ENCODE results near the gene NUP88. TPM values are rescaled to one million over a fixed set of nuclear protein-coding genes. Genes with fewer than 3 reads are reported as not detected.

Gene NUP88
- total RNA-seq, result 100 to 1,000 TPM; 135 to 199 TPM

DNA sequence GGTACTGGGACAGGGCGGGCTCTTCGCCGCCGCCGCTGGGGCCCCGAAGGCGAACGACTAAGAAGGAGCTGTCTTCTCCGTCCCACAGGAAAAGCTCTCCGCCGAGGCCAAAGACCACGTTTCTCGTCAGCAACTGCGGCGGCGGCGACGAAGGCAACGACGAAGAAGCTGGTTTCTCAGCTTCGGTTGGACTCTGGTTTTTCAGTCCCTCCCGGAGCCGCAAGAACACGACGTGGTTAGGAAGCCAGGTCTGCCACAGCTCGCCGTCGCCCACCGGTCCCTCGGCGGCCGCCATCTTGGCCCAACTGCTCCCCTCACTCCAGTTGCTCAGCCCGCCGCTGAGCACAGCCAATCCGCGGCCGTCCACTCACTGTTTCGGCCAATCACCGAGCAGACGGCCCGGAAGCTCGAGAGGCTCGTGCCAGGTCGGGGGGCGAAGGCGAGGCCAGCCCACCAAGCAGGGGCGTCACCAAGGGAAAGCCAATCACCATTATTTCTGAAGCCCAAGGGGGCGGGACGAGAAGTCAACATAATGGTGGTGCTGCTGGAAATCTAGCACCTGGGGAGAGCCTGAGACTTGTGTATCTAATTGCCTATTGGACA lies at the start of gene NUP88:
Gene NUP88 (minus strand): TSS at position 307 of the 603 bp plus-strand sequence. CDS start 12 bp downstream, at position 295.
- DNase-seq (peak; percentile 98), ATAC-seq (peak; percentile 95)
- ChIA-PET CTCF (interaction anchor here (0.6 to 1.3 kb wide), 7 partner anchors 9 to 1073 kb away, joined by 3 to 16 read pairs (median 4); partner anchors contain the start of genes C1QBP and MIS12), POLR2A (interaction anchor here (0.5 to 1.4 kb wide), 13 partner anchors 11 to 711 kb away, joined by 3 to 11 read pairs (median 4); partner anchors contain the start of genes C1QBP, DERL2, DHX33 and MIS12)
- H3K36me3 Mint-ChIP-seq (ENCODE audit: low read depth), result peaks cover 41% of the 10 kb centered on the region
- intact Hi-C loops (cut with DNase I, micrococcal nuclease), result loop anchor here (1.0 to 10.0 kb wide), 18 partner anchors 20 to 1232 kb away; partner anchors contain the start of genes C1QBP (in 2 of the 2), DERL2 (in 2 of the 2), MIS12 (in 2 of the 2) and ARRB2 (in 1 of the 2)
- no peaks in the 10 kb centered on the region for H3K27me3 Mint-ChIP-seq
- no peaks in the 10 kb centered on the region for H3K9me3 Mint-ChIP-seq (ENCODE audit: low read depth)
- peaks cover 41% of the 10 kb centered on the region for H3K4me1 Mint-ChIP-seq
- peak within 1 kb of the TSS; percentile 100 for H3K27ac Mint-ChIP-seq
- H3K4me3 Mint-ChIP-seq, result peak within 1 kb of the TSS; percentile 98

DNA sequence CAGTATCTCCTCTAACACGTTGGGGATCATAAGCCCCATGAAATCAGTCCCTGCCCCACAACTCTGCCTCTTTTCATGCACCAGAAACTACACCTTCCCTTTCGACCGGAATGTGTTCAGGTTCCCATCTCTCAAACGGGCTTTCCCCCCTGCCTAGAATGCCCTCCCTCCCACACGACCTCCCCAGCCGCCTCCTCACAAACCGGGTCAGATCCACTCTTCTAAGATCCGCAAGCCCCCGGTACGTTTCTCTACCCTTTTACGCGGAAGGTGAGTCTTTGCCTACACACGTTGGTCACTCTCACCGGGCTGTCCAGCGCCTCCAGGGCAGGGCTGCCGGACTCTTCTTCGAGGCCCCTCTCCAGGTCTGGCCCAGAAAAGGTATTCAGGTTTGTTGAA lies 48.6 kb upstream of the NUP88 start:
- intact Hi-C loops (cut with DNase I, micrococcal nuclease), result loop anchor here (1.0 to 5.0 kb wide), 6 partner anchors 29 to 356 kb away; partner anchors contain the start of genes C1QBP (in 2 of the 2), NUP88 (in 1 of the 2), RABEP1 (in 1 of the 2) and ZNF232 (in 1 of the 2)
- no peaks in the 10 kb centered on the region for H3K27me3 Mint-ChIP-seq
- H3K9me3 Mint-ChIP-seq (ENCODE audit: low read depth), result no peaks in the 10 kb centered on the region
- POLR2A ChIA-PET, result interaction anchor here (0.8 to 2.4 kb wide), 7 partner anchors 18 to 115 kb away, joined by 3 to 9 read pairs (median 4); partner anchors contain the start of genes C1QBP, DERL2, MIS12 and NUP88
- H3K36me3 Mint-ChIP-seq (ENCODE audit: low read depth), result peaks cover 20% of the 10 kb centered on the region
- peak overlapping the region; percentile 75 for H3K27ac Mint-ChIP-seq
- DNase-seq (peak; percentile 35), ATAC-seq (peak; percentile 14)
- peak overlapping the region; percentile 90 for H3K4me3 Mint-ChIP-seq
- CTCF ChIA-PET, result interaction anchor here (0.7 to 1.2 kb wide), 5 partner anchors 15 to 62 kb away, joined by 3 to 5 read pairs (median 3); partner anchors contain the start of genes C1QBP and DERL2
- peaks cover 38% of the 10 kb centered on the region for H3K4me1 Mint-ChIP-seq

DNA sequence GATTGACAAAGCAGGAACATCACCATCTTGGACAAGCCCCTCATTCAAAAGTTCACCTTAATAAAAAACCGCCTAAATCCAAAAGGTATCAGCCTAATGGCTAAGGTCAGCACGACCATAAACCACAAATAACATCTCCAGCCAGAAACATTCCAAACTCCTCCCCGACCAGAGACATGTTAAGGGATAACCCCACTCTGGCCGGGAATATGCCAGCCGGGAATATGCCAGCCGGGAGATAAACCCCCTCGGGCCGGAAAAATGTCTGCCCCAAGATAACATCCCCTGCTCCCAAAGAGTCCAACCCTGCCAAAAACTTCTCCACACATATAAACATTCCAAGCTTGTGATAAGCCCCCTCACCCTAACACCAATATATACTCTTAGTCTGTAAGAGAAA lies 48.0 kb upstream of the NUP88 start:
- CTCF ChIA-PET, result interaction anchor here (0.8 to 1.4 kb wide), 2 partner anchors 28 to 275 kb away, joined by 3 read pairs; partner anchors contain the start of genes C1QBP and ZNF594
- intact Hi-C loops (cut with DNase I, micrococcal nuclease), result loop anchor here in 1 of 2 experiments (5.0 kb wide), 2 partner anchors 185 to 355 kb away; partner anchors contain the start of genes RABEP1 and ZNF232

DNA sequence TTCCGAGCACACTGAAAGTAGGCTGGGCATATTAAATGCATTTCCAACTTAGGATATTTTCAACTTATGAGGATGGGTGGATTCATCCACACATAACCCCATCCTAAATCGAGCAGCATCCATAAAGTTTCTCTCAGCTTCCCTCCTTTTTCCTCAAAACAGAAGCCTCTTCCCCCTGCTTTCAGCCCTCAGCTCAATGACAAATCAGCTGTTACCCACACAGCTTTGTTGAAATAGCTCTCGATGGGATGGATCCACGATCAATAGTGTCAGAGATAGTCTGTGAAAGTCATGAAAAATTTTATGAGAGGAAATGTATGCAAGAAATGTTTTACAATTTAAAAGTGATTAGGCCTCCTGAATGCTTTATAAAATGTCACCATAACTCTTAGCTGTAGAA lies 46.8 kb upstream of the NUP88 start:
- Mint-ChIP-seq H3K27ac (no peak overlapping the region), H3K36me3 (ENCODE audit: low read depth) (peaks cover 26% of the 10 kb centered on the region), H3K27me3 (no peaks in the 10 kb centered on the region), H3K9me3 (ENCODE audit: low read depth) (no peaks in the 10 kb centered on the region), H3K4me1 (peaks cover 38% of the 10 kb centered on the region), H3K4me3 (no peak overlapping the region)
- DNase-seq (no peak), ATAC-seq (no peak)
- ChIA-PET CTCF (interaction anchor here (1.2 to 1.4 kb wide), 2 partner anchors 27 to 274 kb away, joined by 3 to 6 read pairs; partner anchors contain the start of genes C1QBP and ZNF594), POLR2A (interaction anchor here (2.4 kb wide), 1 partner anchor 20 kb away, joined by 6 read pairs; the partner anchor contains the start of genes DERL2 and MIS12)
- intact Hi-C loops (cut with DNase I, micrococcal nuclease), result loop anchor here in 1 of 2 experiments (5.0 kb wide), 2 partner anchors 184 to 354 kb away; partner anchors contain the start of genes RABEP1 and ZNF232

More for the DNA sequence above, 48.0 kb upstream of the NUP88 start:
- Mint-ChIP-seq H3K27me3 (no peaks in the 10 kb centered on the region), H3K4me1 (peaks cover 38% of the 10 kb centered on the region), H3K36me3 (ENCODE audit: low read depth) (peaks cover 20% of the 10 kb centered on the region), H3K9me3 (ENCODE audit: low read depth) (no peaks in the 10 kb centered on the region), H3K4me3 (peak overlapping the region; percentile 90), H3K27ac (peak overlapping the region; percentile 75)
- POLR2A ChIA-PET, result interaction anchor here (2.4 kb wide), 1 partner anchor 19 kb away, joined by 6 read pairs; the partner anchor contains the start of genes DERL2 and MIS12
- DNase-seq, result no peak
- no peak for ATAC-seq

DNA sequence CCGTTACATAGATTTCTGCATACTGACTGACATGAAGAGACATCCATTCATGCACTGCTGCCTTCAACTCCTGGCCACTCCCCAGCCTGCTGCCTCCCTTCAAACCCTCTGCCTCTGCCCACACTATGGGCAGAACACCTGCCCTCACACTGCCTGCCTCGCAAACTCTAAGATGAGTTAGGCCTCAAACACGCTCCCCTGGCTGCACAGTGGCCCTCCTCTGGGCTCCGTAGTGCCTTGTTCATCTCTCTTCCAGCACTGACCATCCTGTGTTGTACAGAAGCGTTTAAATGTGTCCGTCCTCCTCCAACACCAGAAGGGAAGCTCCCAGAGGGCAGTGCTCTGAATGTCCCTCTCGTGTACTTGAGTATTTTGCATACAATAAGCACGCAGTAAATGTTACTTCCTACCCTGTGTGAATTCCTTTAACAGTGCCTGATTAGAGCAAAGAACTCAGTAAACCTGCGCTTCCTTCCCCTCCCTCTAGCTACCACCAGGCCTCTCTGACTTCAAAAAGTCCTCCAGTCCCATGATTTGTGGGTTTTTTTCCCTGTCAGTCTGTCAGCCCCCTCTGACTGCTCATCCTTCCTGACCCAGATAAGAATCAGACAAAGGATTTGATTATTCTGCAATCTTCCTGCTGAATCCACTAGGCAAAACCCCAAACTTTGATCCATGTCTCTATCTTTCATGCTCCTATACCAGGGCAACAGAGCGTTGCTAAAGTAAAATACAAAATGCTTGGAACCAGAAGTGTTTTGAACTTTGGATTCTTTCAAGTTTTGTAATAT lies 45.5 kb upstream of the NUP88 start:
- ATAC-seq (no peak), DNase-seq (no peak)
- ChIA-PET CTCF (no interaction called here), POLR2A (interaction anchor here (1.2 kb wide), 1 partner anchor 21 kb away, joined by 5 read pairs; the partner anchor contains the start of genes DERL2 and MIS12)
- peaks cover 36% of the 10 kb centered on the region for H3K4me1 Mint-ChIP-seq
- H3K36me3 Mint-ChIP-seq (ENCODE audit: low read depth), result peaks cover 35% of the 10 kb centered on the region
- H3K9me3 Mint-ChIP-seq (ENCODE audit: low read depth), result no peaks in the 10 kb centered on the region
- no peaks in the 10 kb centered on the region for H3K27me3 Mint-ChIP-seq
- H3K27ac Mint-ChIP-seq, result no peak overlapping the region
- intact Hi-C loops (cut with DNase I, micrococcal nuclease), result loop anchor here in 1 of 2 experiments (5.0 kb wide), 2 partner anchors 183 to 353 kb away; partner anchors contain the start of genes RABEP1 and ZNF232
- H3K4me3 Mint-ChIP-seq, result no peak overlapping the region

DNA sequence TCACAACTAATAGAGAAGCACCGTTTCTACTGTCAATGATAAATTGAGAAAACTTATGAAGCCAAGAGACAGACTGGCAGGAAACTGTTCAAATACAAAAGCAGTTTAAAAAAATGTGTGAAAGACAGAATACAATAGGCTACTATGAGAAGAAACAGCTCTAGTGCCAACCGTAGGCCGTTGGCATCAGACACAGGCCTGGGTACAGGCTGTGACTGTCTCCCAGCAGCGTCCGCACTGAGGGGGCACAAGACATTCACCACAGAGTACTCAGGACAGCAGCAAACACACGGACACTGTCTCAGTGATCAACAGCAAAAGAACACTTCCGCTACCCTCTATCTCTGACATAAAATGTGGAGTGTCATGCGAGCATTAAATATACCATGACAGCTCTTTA lies 27.3 kb upstream of the NUP88 start:
- ATAC-seq, result no peak
- no peaks in the 10 kb centered on the region for H3K9me3 Mint-ChIP-seq (ENCODE audit: low read depth)
- H3K27ac Mint-ChIP-seq, result no peak overlapping the region
- no peak for DNase-seq
- ChIA-PET POLR2A (no interaction called here), CTCF (interaction anchor here (0.5 to 2.8 kb wide), 2 partner anchors 7 to 13 kb away, joined by 3 to 20 read pairs; partner anchors contain the start of gene C1QBP)
- no peaks in the 10 kb centered on the region for H3K27me3 Mint-ChIP-seq
- peaks cover 58% of the 10 kb centered on the region for H3K36me3 Mint-ChIP-seq (ENCODE audit: low read depth)
- no peaks in the 10 kb centered on the region for H3K4me1 Mint-ChIP-seq
- intact Hi-C loops (cut with DNase I, micrococcal nuclease), result no loop called here
- no peak overlapping the region for H3K4me3 Mint-ChIP-seq

DNA sequence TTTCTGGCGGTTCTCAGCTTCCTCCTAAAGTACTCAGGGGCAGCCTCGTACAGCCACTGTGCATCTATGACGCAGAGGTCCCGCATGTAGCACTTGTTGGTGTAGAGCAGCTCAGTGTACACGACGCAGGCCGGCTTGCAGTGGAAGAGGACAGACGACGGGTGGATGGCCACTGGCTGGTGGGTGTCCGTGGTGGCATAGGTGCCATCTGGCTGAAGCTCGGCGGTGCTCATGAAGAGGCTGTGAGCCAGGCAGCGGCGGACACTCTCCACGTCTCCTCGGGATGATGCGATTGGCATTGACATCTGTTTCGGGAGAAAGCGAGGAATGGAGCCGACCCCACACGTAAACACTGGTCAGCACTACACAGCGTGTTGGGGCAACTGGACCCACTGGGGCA lies 24.7 kb upstream of the NUP88 start:
- CTCF ChIA-PET, result no interaction called here
- intact Hi-C loops (cut with DNase I, micrococcal nuclease), result no loop called here

DNA sequence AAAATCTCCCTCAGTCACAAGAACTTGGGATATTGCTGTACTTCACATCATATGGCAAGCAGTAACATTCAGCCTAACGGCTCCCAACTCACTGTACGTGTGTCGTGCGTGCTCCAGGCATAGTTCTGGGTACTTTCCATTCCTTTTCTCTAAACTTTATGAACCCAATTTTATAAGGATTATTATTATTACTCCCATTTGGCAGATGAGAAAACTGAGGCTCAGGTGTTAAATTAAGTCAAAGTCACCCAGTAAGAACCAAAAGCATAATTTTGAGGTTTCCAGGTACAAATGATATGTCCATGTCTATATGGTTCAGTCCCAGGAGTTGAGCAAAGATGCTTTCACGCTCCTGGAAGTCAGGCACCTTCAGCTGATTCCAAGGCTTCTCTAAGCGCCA lies 24.3 kb upstream of the NUP88 start:
- H3K27ac Mint-ChIP-seq, result no peak overlapping the region
- intact Hi-C loops (cut with DNase I, micrococcal nuclease), result no loop called here
- POLR2A ChIA-PET, result no interaction called here
- ATAC-seq, result no peak
- no peak overlapping the region for H3K4me3 Mint-ChIP-seq
- no peaks in the 10 kb centered on the region for H3K27me3 Mint-ChIP-seq
- DNase-seq, result no peak
- H3K9me3 Mint-ChIP-seq (ENCODE audit: low read depth), result no peaks in the 10 kb centered on the region
- peaks cover 40% of the 10 kb centered on the region for H3K36me3 Mint-ChIP-seq (ENCODE audit: low read depth)
- H3K4me1 Mint-ChIP-seq, result peaks cover 13% of the 10 kb centered on the region
- CTCF ChIA-PET, result no interaction called here

More for the DNA sequence above, 24.7 kb upstream of the NUP88 start:
- no peaks in the 10 kb centered on the region for H3K9me3 Mint-ChIP-seq (ENCODE audit: low read depth)
- DNase-seq (no peak), ATAC-seq (no peak)
- peaks cover 43% of the 10 kb centered on the region for H3K36me3 Mint-ChIP-seq (ENCODE audit: low read depth)
- POLR2A ChIA-PET, result no interaction called here
- no peaks in the 10 kb centered on the region for H3K27me3 Mint-ChIP-seq
- no peak overlapping the region for H3K27ac Mint-ChIP-seq
- H3K4me1 Mint-ChIP-seq, result peaks cover 11% of the 10 kb centered on the region
- no peak overlapping the region for H3K4me3 Mint-ChIP-seq

DNA sequence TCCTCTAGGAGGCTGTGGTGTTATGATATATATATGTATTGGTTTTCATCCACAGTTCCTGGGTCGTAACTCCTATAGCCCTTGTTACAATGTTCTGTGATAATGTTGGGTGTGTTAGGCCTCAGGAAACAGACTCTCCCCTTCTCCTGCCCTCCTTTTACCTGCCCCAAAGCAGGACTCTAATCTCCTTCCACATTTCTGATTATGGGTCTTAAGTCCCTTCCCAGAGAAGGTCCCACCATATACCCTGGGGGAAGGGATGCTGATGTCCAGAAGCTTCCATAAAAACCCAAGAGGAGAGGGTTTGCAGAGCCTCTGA lies 19.9 kb upstream of the NUP88 start:
- Mint-ChIP-seq H3K9me3 (ENCODE audit: low read depth) (no peaks in the 10 kb centered on the region), H3K36me3 (ENCODE audit: low read depth) (peaks cover 44% of the 10 kb centered on the region), H3K27me3 (no peaks in the 10 kb centered on the region), H3K4me3 (peak overlapping the region; percentile 89), H3K27ac (peak overlapping the region; percentile 86), H3K4me1 (peaks cover 44% of the 10 kb centered on the region)
- ChIA-PET POLR2A (interaction anchor here (0.9 to 1.5 kb wide), 6 partner anchors 17 to 52 kb away, joined by 3 to 11 read pairs (median 4); partner anchors contain the start of genes DHX33, NUP88 and RPAIN), CTCF (interaction anchor here (0.6 to 2.8 kb wide), 31 partner anchors 9 to 499 kb away, joined by 3 to 20 read pairs (median 5); partner anchors contain the start of genes DERL2, MIS12, NUP88 and RNF167)
- DNase-seq (no peak), ATAC-seq (no peak)
- intact Hi-C loops (cut with DNase I, micrococcal nuclease), result loop anchor here (1.0 to 5.0 kb wide), 13 partner anchors 20 to 1201 kb away; partner anchors contain the start of genes DERL2 (in 2 of the 2), DHX33 (in 2 of the 2), MIS12 (in 2 of the 2) and NUP88 (in 2 of the 2)

DNA sequence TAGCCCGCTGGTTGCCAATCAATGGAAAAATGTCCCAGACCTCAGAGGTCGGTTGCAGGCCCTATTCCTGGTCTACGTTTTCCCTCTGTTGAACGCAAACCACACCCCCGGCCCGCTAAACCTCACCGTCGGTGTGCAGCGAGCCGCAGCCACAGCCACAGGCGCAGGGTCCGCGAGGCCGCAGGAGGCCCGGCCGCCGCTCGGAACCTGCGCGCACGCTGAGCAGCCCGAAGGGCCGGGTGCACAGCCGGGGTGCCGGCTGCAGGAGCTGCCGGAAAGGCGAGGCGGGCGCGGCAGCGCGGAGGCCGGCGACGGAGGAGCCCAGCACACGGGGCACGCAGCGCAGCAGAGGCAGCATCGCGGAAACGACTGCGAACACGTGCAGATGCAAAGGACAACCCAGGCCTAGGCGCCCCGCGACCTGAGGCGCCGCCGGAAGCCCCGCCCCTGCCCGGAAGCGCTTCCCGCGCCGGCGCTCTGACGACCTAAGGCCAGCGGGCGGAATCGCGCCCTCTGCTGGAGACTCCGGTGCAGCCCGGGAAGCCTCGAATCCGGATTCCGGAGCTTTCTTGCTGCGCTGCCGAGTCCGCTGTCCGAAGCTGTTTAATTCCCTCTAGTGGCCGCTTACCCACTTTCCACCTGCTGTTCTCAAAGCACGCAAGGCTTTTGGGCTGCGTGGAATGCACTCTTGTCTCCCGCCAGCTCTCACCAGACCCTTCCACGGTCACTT lies 19.4 kb upstream of the NUP88 start, which contains the start of gene C1QBP:
Gene C1QBP (minus strand): TSS at position 440 of the 730 bp plus-strand sequence. CDS start 82 bp downstream, at position 358.
- no peaks in the 10 kb centered on the region for H3K9me3 Mint-ChIP-seq (ENCODE audit: low read depth)
- no peaks in the 10 kb centered on the region for H3K27me3 Mint-ChIP-seq
- intact Hi-C loops (cut with DNase I, micrococcal nuclease), result loop anchor here (1.0 to 5.0 kb wide), 14 partner anchors 20 to 1202 kb away; partner anchors contain the start of genes DERL2 (in 2 of the 2), DHX33 (in 2 of the 2), MIS12 (in 2 of the 2) and NUP88 (in 2 of the 2)
- ChIA-PET POLR2A (interaction anchor here (0.5 to 1.5 kb wide), 7 partner anchors 16 to 1882 kb away, joined by 3 to 11 read pairs (median 3); partner anchors contain the start of genes DHX33, NUP88 and RPAIN), CTCF (interaction anchor here (0.6 to 2.8 kb wide), 34 partner anchors 9 to 1007 kb away, joined by 3 to 20 read pairs (median 4); partner anchors contain the start of genes DERL2, MIS12, NUP88 and RNF167)
- ATAC-seq (peak; percentile 92), DNase-seq (peak; percentile 96)
- H3K4me1 Mint-ChIP-seq, result peaks cover 44% of the 10 kb centered on the region
- H3K4me3 Mint-ChIP-seq, result peak within 1 kb of the TSS; percentile 89
- H3K36me3 Mint-ChIP-seq (ENCODE audit: low read depth), result peaks cover 44% of the 10 kb centered on the region
- H3K27ac Mint-ChIP-seq, result peak within 1 kb of the TSS; percentile 92

All from activated CD4-positive, alpha-beta T cell treated with anti-CD3 and anti-CD28 coated beads for 36 hours (primary cell).